ENCODE measurements around the gene UBAP2L.
"Not testable (repeated sequence)": the region's sequence is repeated elsewhere in the genome, so short reads cannot be mapped to it uniquely, and the experiment has no call there.

The UBAP2L gene

GRCh38 chr1:154205778-154206177 is 15.0 kb upstream of the UBAP2L start:
- not testable (repeated sequence) for DNase-seq (ENCODE audit: low spot score)

- no peak for DNase-seq (ENCODE audit: low spot score)
These were observed 14.6 kb upstream of the UBAP2L start, which contains the start of gene CFAP141 for GRCh38 chr1:154206196-154206595. Gene CFAP141, minus strand, starts transcription at chr1:154206333. Its CDS starts 26 bp downstream, at chr1:154206307.

- DNase-seq (ENCODE audit: low spot score), result no peak
These were observed 13.5 kb upstream of the UBAP2L start for GRCh38 chr1:154207262-154207661.

GRCh38 chr1:154208677-154209388 is 11.9 kb upstream of the UBAP2L start:
- DNase-seq (ENCODE audit: low spot score), result no peak

DNA sequence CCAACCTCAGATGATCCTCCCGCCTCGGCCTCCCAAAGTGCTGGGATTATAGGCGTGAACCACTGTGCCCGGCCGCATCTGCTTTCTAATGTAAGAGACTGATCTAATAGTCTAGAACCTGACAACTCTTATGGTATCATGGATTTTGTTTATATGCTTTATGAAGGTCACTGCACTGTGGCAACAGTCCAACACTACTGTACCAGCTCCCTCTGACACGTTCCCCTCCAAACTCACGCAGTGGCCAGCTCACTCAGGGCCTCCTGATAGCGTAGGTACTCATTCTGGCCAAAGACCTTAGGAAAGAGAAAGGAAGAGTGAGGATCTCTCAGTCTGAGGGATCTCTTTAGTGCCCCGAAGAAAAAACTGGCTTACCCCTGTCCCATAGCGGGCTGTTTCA is 8.7 kb upstream of the UBAP2L start:
- DNase-seq (ENCODE audit: low spot score), result no peak

- DNase-seq (ENCODE audit: low spot score), result no peak
These were observed 7.5 kb upstream of the UBAP2L start for GRCh38 chr1:154213274-154213673.

- no peak for DNase-seq (ENCODE audit: low spot score)
These were observed 2.2 kb upstream of the UBAP2L start for GRCh38 chr1:154218545-154218944.

- peak; percentile 26 for DNase-seq (ENCODE audit: low spot score)
These were observed 1.2 kb upstream of the UBAP2L start for GRCh38 chr1:154219541-154219940.

GRCh38 chr1:154220970-154221277 is 169 bp downstream of the UBAP2L start:
- peak; percentile 64 for DNase-seq (ENCODE audit: low spot score)

GRCh38 chr1:154221278-154222001 is 685 bp downstream of the UBAP2L start:
- peak; percentile 45 for DNase-seq (ENCODE audit: low spot score)

DNA sequence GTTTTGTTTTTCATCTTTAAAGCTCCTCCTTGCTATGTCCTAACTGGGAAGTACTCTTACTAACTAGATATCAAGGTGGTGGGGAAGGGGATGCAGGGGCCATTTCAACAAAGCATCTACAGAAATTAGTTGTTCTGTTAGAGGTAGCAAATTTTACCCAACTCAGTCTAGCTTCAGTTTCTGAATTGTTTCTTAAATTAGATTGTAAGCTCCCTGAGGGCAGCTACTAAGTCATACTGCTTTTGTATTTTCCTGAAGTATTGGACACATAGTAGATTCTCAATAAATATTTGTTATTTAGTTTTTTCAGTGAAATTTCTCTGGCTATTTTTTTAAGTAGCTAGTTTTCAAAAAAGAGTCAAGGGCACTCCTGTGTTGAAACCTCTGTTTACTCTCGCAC is 1.8 kb downstream of the UBAP2L start:
- no peak for DNase-seq (ENCODE audit: low spot score)

DNA sequence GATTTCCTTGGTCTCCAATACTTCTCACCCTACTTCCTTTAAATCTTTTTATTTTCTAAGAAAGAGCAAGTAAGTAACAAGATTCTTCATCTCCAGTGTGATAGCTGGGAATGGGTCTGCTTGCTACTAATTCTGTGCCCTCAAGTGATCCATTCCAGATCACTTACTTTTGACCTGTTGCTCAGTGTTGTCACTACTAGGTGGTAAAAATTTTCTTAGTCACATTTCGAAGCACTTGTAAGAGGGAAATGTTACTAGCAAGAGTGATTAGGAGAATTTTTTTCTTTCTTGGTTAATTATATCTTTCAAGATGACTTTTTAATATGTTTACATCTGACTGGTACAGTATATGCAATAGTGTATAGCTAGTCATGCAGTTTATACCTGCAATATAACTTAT is 2.2 kb downstream of the UBAP2L start:
- DNase-seq (ENCODE audit: low spot score), result no peak

- no peak for DNase-seq (ENCODE audit: low spot score)
These were observed 2.9 kb downstream of the UBAP2L start for GRCh38 chr1:154223621-154224020.

GRCh38 chr1:154225370-154225769 is 4.6 kb downstream of the UBAP2L start:
- DNase-seq (ENCODE audit: low spot score), result no peak

DNA sequence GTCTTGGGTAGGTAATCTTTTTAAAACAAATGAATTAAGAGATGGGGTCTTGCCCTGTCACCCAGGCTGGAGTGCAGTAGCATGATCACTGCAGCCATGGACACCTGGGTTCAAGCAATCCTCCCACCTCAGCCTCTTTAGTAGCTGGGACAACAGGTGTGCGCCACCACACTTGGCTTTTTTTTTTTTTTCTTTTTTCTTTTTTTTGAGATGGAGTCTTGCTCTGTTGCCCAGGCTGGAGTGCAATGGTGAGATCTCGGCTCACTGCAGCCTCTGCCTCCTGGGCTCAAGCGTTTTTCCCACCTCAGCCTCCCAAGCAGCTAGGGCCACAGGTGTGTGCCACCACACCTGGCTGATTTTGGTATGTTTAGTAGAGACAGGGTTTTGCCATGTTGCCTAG is 10.4 kb downstream of the UBAP2L start:
- not testable (repeated sequence) for DNase-seq (ENCODE audit: low spot score)

DNA sequence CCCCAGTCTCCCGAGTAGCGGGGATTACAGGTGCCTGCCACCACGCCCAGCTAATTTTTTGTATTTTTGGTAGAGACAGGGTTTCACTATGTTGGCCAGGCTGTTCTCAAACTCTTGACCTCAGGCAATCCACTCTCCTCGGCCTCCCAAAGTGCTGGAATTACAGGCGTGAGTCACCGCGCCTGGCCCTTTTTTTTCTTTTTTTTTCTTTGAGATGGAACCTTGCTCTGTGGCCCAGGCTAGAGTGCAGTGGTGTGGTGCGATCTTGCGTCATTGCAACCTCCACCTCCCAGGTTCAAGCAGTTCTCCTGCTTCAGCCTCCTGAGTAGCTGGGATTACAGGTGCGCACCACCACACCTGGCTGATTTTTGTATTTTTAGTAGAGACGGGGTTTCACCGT is 12.4 kb downstream of the UBAP2L start:
- DNase-seq (ENCODE audit: low spot score), result not testable (repeated sequence)

DNA sequence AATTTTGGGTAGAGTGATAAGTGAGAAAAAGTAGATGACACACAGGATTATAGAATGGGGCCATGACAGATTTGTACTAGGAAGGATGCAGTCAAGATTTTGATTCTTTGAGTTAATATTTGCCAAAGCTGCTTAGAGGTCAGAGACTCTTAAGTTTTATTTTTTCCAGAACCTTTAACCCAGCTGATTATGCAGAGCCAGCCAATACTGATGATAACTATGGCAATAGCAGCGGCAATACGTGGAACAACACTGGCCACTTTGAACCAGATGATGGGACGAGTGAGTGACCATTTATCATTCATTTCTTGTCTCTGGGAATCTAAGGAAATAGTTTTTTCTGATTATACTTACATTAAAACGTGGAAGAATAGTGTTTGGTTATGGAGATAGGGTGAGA is 16.1 kb downstream of the UBAP2L start:
- no peak for DNase-seq (ENCODE audit: low spot score)

GRCh38 chr1:154237435-154237834 is 16.7 kb downstream of the UBAP2L start:
- no peak for DNase-seq (ENCODE audit: low spot score)

- DNase-seq (ENCODE audit: low spot score), result no peak
These were observed 17.2 kb downstream of the UBAP2L start for GRCh38 chr1:154237880-154238506.

DNA sequence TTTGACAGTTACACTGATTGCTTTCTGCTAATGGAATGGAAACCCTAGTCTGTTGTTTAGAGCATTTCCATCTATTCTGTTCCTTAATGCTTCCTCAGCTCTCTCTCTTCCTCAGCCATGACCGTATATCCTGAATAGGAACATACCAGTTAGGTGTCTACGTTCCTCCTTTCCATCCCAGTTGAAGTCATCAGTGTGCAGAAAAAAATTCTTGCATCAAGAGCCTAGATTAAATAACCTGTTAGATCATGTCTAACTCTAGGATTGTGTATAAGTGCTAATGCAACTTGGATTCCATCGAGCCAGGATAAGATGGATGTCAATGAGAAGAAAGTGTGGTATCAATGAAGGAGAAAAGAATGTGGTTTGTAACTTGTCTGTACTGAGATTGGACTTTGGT is 18.7 kb downstream of the UBAP2L start:
- DNase-seq (ENCODE audit: low spot score), result no peak

DNA sequence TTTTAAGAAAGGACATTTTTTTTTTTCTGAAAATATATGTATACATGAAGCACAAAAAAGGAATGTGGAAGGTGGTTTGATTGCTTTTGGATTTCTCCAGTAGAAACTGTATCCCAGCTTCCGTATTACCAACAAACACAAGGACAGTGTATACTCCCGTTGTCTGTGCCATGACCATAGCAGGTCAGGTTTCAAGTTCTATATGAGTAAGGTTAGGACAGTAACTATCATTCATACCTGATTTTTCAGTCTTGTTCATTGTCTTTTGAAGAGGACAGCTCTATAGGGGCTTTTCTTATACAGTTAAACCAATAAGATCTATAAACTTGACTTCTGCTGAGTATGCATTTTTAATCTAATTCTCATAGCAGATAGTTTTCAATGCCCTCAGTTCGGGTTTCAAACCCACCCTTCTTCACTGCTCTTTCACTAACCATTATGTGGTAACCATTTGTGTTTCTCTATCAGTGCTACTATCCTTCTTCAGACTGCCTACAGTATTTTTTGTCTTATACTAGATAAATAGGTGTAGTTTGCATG is 19.6 kb downstream of the UBAP2L start:
- no peak for DNase-seq (ENCODE audit: low spot score)

DNA sequence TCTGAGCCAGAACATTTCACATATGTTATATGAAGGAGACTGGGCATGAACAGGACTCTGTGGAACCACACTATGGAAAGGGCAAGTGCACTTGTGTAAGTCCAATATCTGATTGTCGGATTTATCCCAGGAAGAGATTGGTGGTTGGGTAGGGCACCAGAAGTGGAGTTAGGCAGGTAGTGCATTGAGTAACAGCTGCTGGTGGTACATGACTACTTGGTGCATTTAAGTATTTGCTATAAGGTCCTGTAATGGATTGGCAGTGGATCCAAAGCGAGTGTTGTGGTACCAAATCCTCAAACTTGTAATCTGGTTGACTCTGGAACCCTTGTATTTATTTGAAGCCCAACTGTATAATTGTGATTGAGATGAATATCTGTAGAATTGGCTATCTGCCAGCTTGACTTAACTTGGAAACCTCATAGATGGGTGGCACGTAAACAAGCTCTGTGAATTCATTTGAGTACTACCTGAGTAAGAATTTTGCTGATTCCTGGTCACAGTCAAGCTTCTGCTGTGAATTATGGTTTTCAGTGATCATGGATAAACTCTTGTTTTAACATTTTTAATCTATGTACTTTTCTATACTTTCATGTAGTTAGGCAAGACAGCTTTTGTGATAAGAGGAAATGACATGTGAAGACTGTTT is 21.1 kb downstream of the UBAP2L start:
- no peak for DNase-seq (ENCODE audit: low spot score)

Data from globus pallidus (tissue), 1 donor.